ENCODE results near the gene PCF11.
"Not testable (repeated sequence)": the region's sequence is repeated elsewhere in the genome, so short reads cannot be mapped to it uniquely, and the experiment has no call there.

Gene PCF11

DNA sequence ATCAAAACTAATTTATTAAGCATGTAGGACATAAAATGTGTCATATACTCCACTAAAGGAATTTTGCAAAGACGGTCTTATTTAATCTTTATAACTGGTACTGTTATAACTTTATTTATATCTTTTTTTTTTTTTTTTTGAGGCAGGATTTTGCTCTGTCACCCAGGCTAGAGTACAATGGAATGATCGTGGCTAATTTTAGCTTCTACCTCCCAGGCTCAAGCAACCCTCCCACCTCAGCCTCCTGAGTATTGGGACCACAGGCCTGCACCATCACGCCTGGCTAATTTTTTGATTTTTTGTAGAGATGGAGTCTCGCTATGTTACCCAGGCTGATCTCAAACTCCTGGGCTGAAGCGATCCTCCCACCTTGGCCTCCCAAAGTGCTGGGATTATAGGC is 31.4 kb upstream of the PCF11 start:
- Histone ChIP-seq H3K27ac (ENCODE audit: low read depth, low read length, severe bottlenecking) (no peak overlapping the region), H3K9me3 (ENCODE audit: control insufficient read depth, low read length) (no peaks in the 10 kb centered on the region), H3K4me1 (ENCODE audit: control insufficient read depth, insufficient read depth, low read length, poor library complexity, severe bottlenecking) (no peaks in the 10 kb centered on the region), H3K36me3 (ENCODE audit: control insufficient read depth, insufficient read depth, low read length) (no peaks in the 10 kb centered on the region), H3K4me3 (ENCODE audit: extremely low read depth, insufficient read depth, low read length, poor library complexity, severe bottlenecking) (no peak overlapping the region)
- WGBS, 2 experiments (ENCODE audit: insufficient coverage in 2 of 2), result 81 to 92% methylated on average over 3 of the region's 5 CpGs

DNA sequence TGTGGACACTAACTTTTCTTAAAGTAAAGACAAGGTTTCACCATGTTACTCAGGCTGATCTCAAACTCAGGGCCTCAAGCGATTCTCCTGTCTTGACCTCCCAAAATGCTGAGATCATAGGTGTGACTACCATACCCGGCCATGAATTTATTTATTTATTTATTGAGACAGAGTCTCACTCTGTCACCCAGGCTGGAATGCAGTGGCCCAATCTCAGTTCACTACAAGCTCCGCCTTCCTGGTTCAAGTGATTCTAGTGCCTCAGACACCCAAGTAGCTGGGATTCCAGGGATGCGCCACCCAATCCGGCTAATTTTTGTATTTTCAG is 29.7 kb upstream of the PCF11 start:
- Histone ChIP-seq H3K4me1 (ENCODE audit: control insufficient read depth, insufficient read depth, low read length, poor library complexity, severe bottlenecking) (no peaks in the 10 kb centered on the region), H3K27ac (ENCODE audit: low read depth, low read length, severe bottlenecking) (no peak overlapping the region), H3K9me3 (ENCODE audit: control insufficient read depth, low read length) (no peaks in the 10 kb centered on the region), H3K4me3 (ENCODE audit: extremely low read depth, insufficient read depth, low read length, poor library complexity, severe bottlenecking) (no peak overlapping the region), H3K36me3 (ENCODE audit: control insufficient read depth, insufficient read depth, low read length) (no peaks in the 10 kb centered on the region)
- WGBS, 2 experiments (ENCODE audit: insufficient coverage in 2 of 2), result 96 to 97% methylated on average over 4 to 5 of the region's 5 CpGs

DNA sequence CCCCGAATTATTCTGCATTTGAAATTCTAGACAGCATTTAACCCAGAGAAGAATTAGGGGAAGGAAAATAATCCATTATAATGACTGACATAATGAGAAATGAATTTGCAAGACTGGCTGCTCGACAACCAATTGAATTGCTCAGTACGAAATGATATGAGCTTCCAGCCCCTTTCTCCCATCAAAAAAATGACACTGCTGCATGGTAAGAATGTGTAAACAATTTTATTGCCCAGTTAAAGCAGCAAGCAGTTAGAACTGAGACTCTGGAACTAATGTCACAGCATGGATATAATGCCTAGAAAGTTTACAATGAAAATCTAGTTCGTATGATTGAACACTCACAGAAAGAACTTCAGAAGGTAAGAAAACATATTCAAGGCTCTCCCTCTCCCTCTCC is 24.7 kb upstream of the PCF11 start:
- Histone ChIP-seq H3K4me1 (ENCODE audit: control insufficient read depth, insufficient read depth, low read length, poor library complexity, severe bottlenecking) (no peaks in the 10 kb centered on the region), H3K4me3 (ENCODE audit: extremely low read depth, insufficient read depth, low read length, poor library complexity, severe bottlenecking) (no peak overlapping the region), H3K27ac (ENCODE audit: low read depth, low read length, severe bottlenecking) (no peak overlapping the region), H3K9me3 (ENCODE audit: control insufficient read depth, low read length) (no peaks in the 10 kb centered on the region), H3K36me3 (ENCODE audit: control insufficient read depth, insufficient read depth, low read length) (no peaks in the 10 kb centered on the region)
- WGBS, 2 experiments (ENCODE audit: insufficient coverage in 2 of 2), result 80 to 83% methylated on average over 1 to 2 of the region's 4 CpGs

DNA sequence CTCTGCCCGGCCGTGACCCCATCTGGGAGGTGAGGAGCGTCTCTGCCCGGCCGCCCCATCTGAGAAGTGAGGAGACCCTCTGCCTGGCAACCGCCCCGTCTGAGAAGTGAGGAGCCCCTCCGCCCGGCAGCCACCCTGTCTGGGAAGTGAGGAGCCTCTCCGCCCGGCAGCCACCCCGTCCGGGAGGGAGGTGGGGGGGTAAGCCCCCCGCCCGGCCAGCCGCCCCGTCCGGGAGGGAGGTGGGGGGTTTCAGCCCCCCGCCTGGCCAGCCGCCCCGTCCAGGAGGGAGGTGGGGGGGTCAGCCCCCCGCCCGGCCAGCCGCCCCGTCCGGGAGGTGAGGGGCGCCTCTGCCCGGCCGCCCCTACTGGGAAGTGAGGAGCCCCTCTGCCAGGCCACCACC is 23.7 kb upstream of the PCF11 start:
- H3K9me3 ChIP-seq (ENCODE audit: control insufficient read depth, low read length); H3K4me1 ChIP-seq (ENCODE audit: control insufficient read depth, insufficient read depth, low read length, poor library complexity, severe bottlenecking); H3K36me3 ChIP-seq (ENCODE audit: control insufficient read depth, insufficient read depth, low read length); H3K27ac ChIP-seq (ENCODE audit: low read depth, low read length, severe bottlenecking); H3K4me3 ChIP-seq (ENCODE audit: extremely low read depth, insufficient read depth, low read length, poor library complexity, severe bottlenecking): not testable (repeated sequence)
- WGBS, 2 experiments (ENCODE audit: insufficient coverage in 2 of 2), result no CpG with 5 or more reads among the region's 29 CpGs

DNA sequence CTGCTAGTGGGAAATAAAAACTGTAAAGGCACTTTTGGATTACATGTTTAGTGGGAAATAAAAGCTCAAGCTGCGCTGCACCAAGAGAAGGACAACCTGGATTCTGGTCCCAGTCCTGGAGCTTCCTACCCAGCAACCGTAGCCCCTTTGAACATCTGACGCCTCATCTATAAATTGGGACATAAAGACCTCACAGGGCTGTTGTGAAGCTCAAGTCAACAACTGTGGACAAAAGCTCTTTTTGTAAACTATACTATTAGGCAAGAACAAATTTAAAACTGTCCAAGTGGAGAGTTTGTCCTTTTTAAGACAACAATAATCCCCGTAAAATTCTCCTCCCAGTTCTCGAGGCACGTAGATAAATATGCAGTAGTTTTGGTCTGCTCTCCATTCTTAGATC is 17.6 kb upstream of the PCF11 start:
- Histone ChIP-seq H3K4me3 (ENCODE audit: extremely low read depth, insufficient read depth, low read length, poor library complexity, severe bottlenecking) (no peak overlapping the region), H3K27ac (ENCODE audit: low read depth, low read length, severe bottlenecking) (no peak overlapping the region), H3K4me1 (ENCODE audit: control insufficient read depth, insufficient read depth, low read length, poor library complexity, severe bottlenecking) (no peaks in the 10 kb centered on the region), H3K36me3 (ENCODE audit: control insufficient read depth, insufficient read depth, low read length) (no peaks in the 10 kb centered on the region), H3K9me3 (ENCODE audit: control insufficient read depth, low read length) (no peaks in the 10 kb centered on the region)
- 96 to 100% methylated on average over 4 to 6 of the region's 6 CpGs for WGBS, 2 experiments (ENCODE audit: insufficient coverage in 2 of 2)

GRCh38 chr11:83140691-83141455 is 16.1 kb upstream of the PCF11 start:
- 95 to 97% methylated on average over 9 to 11 of the region's 11 CpGs for WGBS, 2 experiments (ENCODE audit: insufficient coverage in 2 of 2)
- H3K4me3 ChIP-seq (ENCODE audit: extremely low read depth, insufficient read depth, low read length, poor library complexity, severe bottlenecking), result no peak overlapping the region
- no peaks in the 10 kb centered on the region for H3K36me3 ChIP-seq (ENCODE audit: control insufficient read depth, insufficient read depth, low read length)
- H3K4me1 ChIP-seq (ENCODE audit: control insufficient read depth, insufficient read depth, low read length, poor library complexity, severe bottlenecking), result no peaks in the 10 kb centered on the region
- no peak overlapping the region for H3K27ac ChIP-seq (ENCODE audit: low read depth, low read length, severe bottlenecking)
- no peaks in the 10 kb centered on the region for H3K9me3 ChIP-seq (ENCODE audit: control insufficient read depth, low read length)

DNA sequence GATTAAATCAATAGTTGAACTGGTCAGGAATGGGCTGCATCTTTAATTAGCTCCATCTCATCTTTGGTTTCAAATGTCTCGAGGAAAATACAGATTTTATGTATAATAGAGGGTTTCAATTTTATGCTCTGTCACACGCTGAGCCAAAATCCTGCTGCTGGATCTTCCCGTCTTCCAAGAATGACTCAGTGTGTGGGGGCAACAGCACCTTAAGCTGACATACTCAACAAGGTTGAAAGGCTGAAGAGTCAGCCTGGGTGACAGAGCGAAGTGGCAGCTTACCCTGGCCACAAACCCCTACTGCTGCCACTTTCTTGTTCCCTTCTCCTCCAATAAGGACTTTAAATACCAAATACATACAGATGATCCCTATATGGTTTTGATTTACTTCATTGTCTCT is 9.0 kb upstream of the PCF11 start:
- 60 to 81% methylated on average over 2 to 3 of the region's 4 CpGs for WGBS, 2 experiments (ENCODE audit: insufficient coverage in 2 of 2)
- H3K4me1 ChIP-seq (ENCODE audit: control insufficient read depth, insufficient read depth, low read length, poor library complexity, severe bottlenecking), result peaks cover 6% of the 10 kb centered on the region
- H3K36me3 ChIP-seq (ENCODE audit: control insufficient read depth, insufficient read depth, low read length), result no peaks in the 10 kb centered on the region
- H3K9me3 ChIP-seq (ENCODE audit: control insufficient read depth, low read length), result no peaks in the 10 kb centered on the region
- H3K27ac ChIP-seq (ENCODE audit: low read depth, low read length, severe bottlenecking), result no peak overlapping the region
- H3K4me3 ChIP-seq (ENCODE audit: extremely low read depth, insufficient read depth, low read length, poor library complexity, severe bottlenecking), result no peak overlapping the region

GRCh38 chr11:83150450-83150849 is 6.5 kb upstream of the PCF11 start:
- no CpG with 5 or more reads among the region's 2 CpGs for WGBS, 2 experiments (ENCODE audit: insufficient coverage in 2 of 2)
- H3K36me3 ChIP-seq (ENCODE audit: control insufficient read depth, insufficient read depth, low read length), result no peaks in the 10 kb centered on the region
- no peak overlapping the region for H3K4me3 ChIP-seq (ENCODE audit: extremely low read depth, insufficient read depth, low read length, poor library complexity, severe bottlenecking)
- H3K4me1 ChIP-seq (ENCODE audit: control insufficient read depth, insufficient read depth, low read length, poor library complexity, severe bottlenecking), result peaks cover 6% of the 10 kb centered on the region
- no peak overlapping the region for H3K27ac ChIP-seq (ENCODE audit: low read depth, low read length, severe bottlenecking)
- H3K9me3 ChIP-seq (ENCODE audit: control insufficient read depth, low read length), result no peaks in the 10 kb centered on the region

DNA sequence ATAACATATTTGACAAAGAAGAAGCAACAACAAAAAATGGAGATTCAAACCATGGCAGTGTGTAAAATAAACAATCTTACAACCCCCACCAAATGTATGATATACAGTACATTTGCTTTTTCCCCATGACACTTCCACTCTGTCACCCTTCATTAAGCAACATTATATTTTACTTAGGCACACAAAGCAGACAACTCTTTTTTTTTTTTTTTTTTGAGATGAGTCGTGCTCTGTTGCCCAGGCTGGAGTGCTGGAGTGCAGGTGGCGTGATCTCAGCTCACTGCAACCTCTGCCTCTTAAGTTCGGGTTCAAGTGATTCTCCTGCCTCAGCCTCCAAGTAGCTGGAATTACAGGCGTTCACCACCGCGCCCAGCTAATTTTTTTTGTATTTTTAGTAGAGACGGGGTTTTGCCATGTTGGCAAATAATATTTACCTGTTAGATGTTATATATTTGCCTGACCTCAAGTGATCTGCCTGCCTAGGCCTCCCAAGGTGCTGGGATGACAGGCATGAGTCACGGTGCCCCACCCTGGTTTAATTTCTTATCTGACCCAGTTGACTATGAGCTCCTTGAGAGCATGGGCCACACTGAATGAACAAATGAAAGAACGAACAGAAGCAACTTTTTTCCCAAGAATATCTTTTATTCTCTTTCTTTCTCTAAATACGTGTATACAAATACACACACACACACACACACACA is 5.5 kb upstream of the PCF11 start:
- 86 to 91% methylated on average over 4 to 5 of the region's 10 CpGs for WGBS, 2 experiments (ENCODE audit: insufficient coverage in 2 of 2)
- no peak overlapping the region for H3K27ac ChIP-seq (ENCODE audit: low read depth, low read length, severe bottlenecking)
- H3K9me3 ChIP-seq (ENCODE audit: control insufficient read depth, low read length), result no peaks in the 10 kb centered on the region
- H3K4me1 ChIP-seq (ENCODE audit: control insufficient read depth, insufficient read depth, low read length, poor library complexity, severe bottlenecking), result peaks cover 6% of the 10 kb centered on the region
- H3K4me3 ChIP-seq (ENCODE audit: extremely low read depth, insufficient read depth, low read length, poor library complexity, severe bottlenecking), result no peak overlapping the region
- H3K36me3 ChIP-seq (ENCODE audit: control insufficient read depth, insufficient read depth, low read length), result no peaks in the 10 kb centered on the region

- WGBS, 2 experiments (ENCODE audit: insufficient coverage in 2 of 2), result 100% methylated on average over 1 of the region's 2 CpGs
- Histone ChIP-seq H3K27ac (ENCODE audit: low read depth, low read length, severe bottlenecking) (no peak overlapping the region), H3K4me3 (ENCODE audit: extremely low read depth, insufficient read depth, low read length, poor library complexity, severe bottlenecking) (no peak overlapping the region), H3K4me1 (ENCODE audit: control insufficient read depth, insufficient read depth, low read length, poor library complexity, severe bottlenecking) (peaks cover 6% of the 10 kb centered on the region), H3K9me3 (ENCODE audit: control insufficient read depth, low read length) (no peaks in the 10 kb centered on the region), H3K36me3 (ENCODE audit: control insufficient read depth, insufficient read depth, low read length) (no peaks in the 10 kb centered on the region)
Observed at GRCh38 chr11:83152264-83152663, 4.7 kb upstream of the PCF11 start.

DNA sequence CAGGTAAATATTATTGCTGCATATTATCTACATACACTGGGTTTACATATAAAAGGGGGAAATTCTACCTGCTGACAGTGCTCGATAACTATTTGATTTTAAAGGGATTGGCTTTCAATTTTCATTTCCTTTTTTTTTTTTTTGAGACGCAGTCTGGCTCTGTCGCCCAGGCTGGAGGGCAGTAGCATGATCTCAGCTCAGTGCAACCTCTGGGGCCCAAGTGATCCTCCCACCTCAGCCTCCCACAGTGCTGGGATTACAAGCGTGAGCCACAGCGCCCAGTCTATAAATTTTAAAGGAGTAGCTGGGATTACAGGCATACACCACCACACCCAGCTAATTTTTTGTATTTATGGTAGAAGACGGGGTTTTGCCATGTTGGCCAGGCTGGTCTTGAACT is 3.2 kb upstream of the PCF11 start:
- WGBS, 2 experiments (ENCODE audit: insufficient coverage in 2 of 2), result 84 to 100% methylated on average over 1 to 2 of the region's 6 CpGs

More for the DNA sequence above, 3.2 kb upstream of the PCF11 start:
- Histone ChIP-seq H3K36me3 (ENCODE audit: control insufficient read depth, insufficient read depth, low read length) (peaks cover 5% of the 10 kb centered on the region), H3K9me3 (ENCODE audit: control insufficient read depth, low read length) (no peaks in the 10 kb centered on the region), H3K27ac (ENCODE audit: low read depth, low read length, severe bottlenecking) (no peak overlapping the region), H3K4me1 (ENCODE audit: control insufficient read depth, insufficient read depth, low read length, poor library complexity, severe bottlenecking) (peaks cover 4% of the 10 kb centered on the region), H3K4me3 (ENCODE audit: extremely low read depth, insufficient read depth, low read length, poor library complexity, severe bottlenecking) (no peak overlapping the region)
